Sigmoid colon (tissue), 7 donors: ENCODE data around the gene ZNHIT2. TPM values are rescaled to one million over a fixed set of nuclear protein-coding genes. Genes with fewer than 3 reads are reported as not detected.

Experiments used
- DNase-seq: peaks from one replicate; pipeline ENCODE4 v3.0.0-alpha.2; 2019
- H3K27ac ChIP-seq, 4 donors: fragments of 200-600 bp; sonication (generic); one replicate each; pipeline ENCODE4 v1.5.1; 2016 to 2019; ENCODE audit warnings: mild to moderate bottlenecking in 1 of 4
- H3K27me3 ChIP-seq, 3 donors: fragments of 200-600 bp; sonication (generic); one replicate each; pipeline ENCODE4 v1.5.1; 2019; ENCODE audit warnings: mild to moderate bottlenecking in 1 of 3
- H3K36me3 ChIP-seq, 4 donors: fragments of 200-600 bp; sonication (generic); one replicate each; pipeline ENCODE4 v1.5.1; 2016 to 2019
- H3K4me1 ChIP-seq, 4 donors: fragments of 200-600 bp; sonication (generic); one replicate each; pipeline ENCODE4 v1.5.1; 2017 to 2019
- H3K4me3 ChIP-seq, 4 donors: fragments of 200-600 bp; sonication (generic); one replicate each; pipeline ENCODE4 v1.5.1; 2017 to 2019; ENCODE audit warnings: mild to moderate bottlenecking in 2 of 4, moderate library complexity in 1 of 4
- H3K9me3 ChIP-seq, 4 donors: fragments of 200-600 bp in 3 of 4; sonication (generic) in 3 of 4; one replicate each; pipeline versions ENCODE4 v1.5.1 to v1.6.1; 2013 to 2019
- CTCF ChIP-seq, 4 experiments: fragments of 450-650 bp in 3 of 4; fragments of 200-600 bp in 1 of 4; IDR thresholded peaks; one replicate each; pipeline ENCODE4 v1.5.1; 2016 to 2019; ENCODE audit warnings: antibody characterized with exemption in 4 of 4, mild to moderate bottlenecking in 3 of 4, moderate library complexity in 2 of 4
- EP300 ChIP-seq, 4 donors: sonication (generic); formaldehyde crosslinking; IDR thresholded peaks; one replicate each; pipeline ENCODE4 v1.6.1; 2017; ENCODE audit warnings: antibody characterized with exemption in 4 of 4
- POLR2A ChIP-seq, 2 donors: fragments of 450-650 bp; IDR thresholded peaks; one replicate each; pipeline ENCODE4 v1.6.1; 2016; ENCODE audit warnings: antibody characterized with exemption in 2 of 2, mild to moderate bottlenecking in 2 of 2, moderate library complexity in 2 of 2
- POLR2AphosphoS5 ChIP-seq, 4 donors: sonication (generic); formaldehyde crosslinking; IDR thresholded peaks; one replicate each; pipeline ENCODE4 v1.6.1; 2017; ENCODE audit warnings: antibody characterized with exemption in 4 of 4
- WGBS, 2 donors: extraction: QIAGEN DNeasy Blood & Tissue Kit; methylation state at CpG; one replicate each; pipeline ENCODE4 v1.1.7; 2013; 5-methylcytosine and 5-hydroxymethylcytosine counted together
- intact Hi-C: fragments of 100-400 bp; cut with DNase I; formaldehyde crosslinking; loops from one replicate; pipeline ENCODE4 v1.15.1; 2023
- polyA plus RNA-seq, 3 donors: library from polyadenylated mRNA; stranded (reverse); fragments of 200-250 nt; gene quantifications; one replicate each; pipeline ENCODE4 v1.2.3, GENCODE V29; 2013
- small RNA-seq, 3 donors: library from RNA; depleted of rRNA; stranded (forward); fragments of <200 nt; gene quantifications; one replicate each; pipeline ENCODE3, GENCODE V24; 2016
- total RNA-seq, 4 donors: library from RNA; depleted of rRNA; stranded (reverse); fragments of >200 nt; gene quantifications; one replicate each; pipeline ENCODE4 v1.1.0, GENCODE V29; 2016
- donor health status: healthy with polysubstance abuse.
- donor health status: Bipolar disorder and iron deficiency.
- donor health status: healthy.

Gene ZNHIT2
- total and polyA plus RNA-seq, 7 donors: 8.3 to 16.3 (median 13.6) TPM

GRCh38 chr11:65071907-65072630 is 45.4 kb downstream of the ZNHIT2 start:
- Histone ChIP-seq H3K9me3 (no peaks in the 10 kb centered on the region), H3K27me3 (no peaks in the 10 kb centered on the region), H3K36me3 (no peaks in the 10 kb centered on the region), H3K4me3 (no peak overlapping the region), H3K4me1 (no peaks in the 10 kb centered on the region), H3K27ac (no peak overlapping the region)
- no peak for DNase-seq
- intact Hi-C loops: no loop called here
- WGBS, 2 donors: 62 to 74% methylated on average over 4 of the region's 4 CpGs
- TF ChIP-seq POLR2AphosphoS5 (IDR thresholded peaks at IDR 0.05) (no peak), EP300 (IDR thresholded peaks at IDR 0.05) (no peak), POLR2A (IDR thresholded peaks at IDR 0.05) (no peak), CTCF (IDR thresholded peaks at IDR 0.05) (no peak)

- intact Hi-C loops: no loop called here
Observed at GRCh38 chr11:65069217-65069616, 48.3 kb downstream of the ZNHIT2 start.

GRCh38 chr11:65067446-65067845 is 50.1 kb downstream of the ZNHIT2 start:
- Histone ChIP-seq H3K27ac (no peak overlapping the region), H3K4me3 (no peak overlapping the region), H3K36me3 (no peaks in the 10 kb centered on the region), H3K9me3 (no peaks in the 10 kb centered on the region), H3K4me1 (no peaks in the 10 kb centered on the region), H3K27me3 (no peaks in the 10 kb centered on the region)
- WGBS, 2 donors: 87 to 89% methylated on average over 10 of the region's 10 CpGs
- DNase-seq: no peak
- intact Hi-C loops: no loop called here
- no peak for TF ChIP-seq EP300 (IDR thresholded peaks at IDR 0.05)
- TF ChIP-seq POLR2AphosphoS5 (IDR thresholded peaks at IDR 0.05): no peak
- TF ChIP-seq CTCF (IDR thresholded peaks at IDR 0.05): no peak
- TF ChIP-seq POLR2A (IDR thresholded peaks at IDR 0.05): no peak

More at GRCh38 chr11:65069217-65069616, 48.3 kb downstream of the ZNHIT2 start:
- 44 to 46% methylated on average over 9 of the region's 9 CpGs for whole genome bisulfite sequencing, 2 donors
- Histone ChIP-seq H3K9me3 (no peaks in the 10 kb centered on the region), H3K27me3 (no peaks in the 10 kb centered on the region), H3K27ac (no peak overlapping the region), H3K36me3 (no peaks in the 10 kb centered on the region), H3K4me1 (no peaks in the 10 kb centered on the region), H3K4me3 (no peak overlapping the region)
- DNase-seq: no peak
- TF ChIP-seq CTCF (IDR thresholded peaks at IDR 0.05) (no peak), EP300 (IDR thresholded peaks at IDR 0.05) (no peak), POLR2AphosphoS5 (IDR thresholded peaks at IDR 0.05) (no peak), POLR2A (IDR thresholded peaks at IDR 0.05) (no peak)

- Histone ChIP-seq H3K9me3 (no peaks in the 10 kb centered on the region), H3K4me1 (no peaks in the 10 kb centered on the region), H3K27ac (no peak overlapping the region), H3K4me3 (no peak overlapping the region), H3K27me3 (no peaks in the 10 kb centered on the region), H3K36me3 (no peaks in the 10 kb centered on the region)
- WGBS, 2 donors: 85 to 93% methylated on average over 4 of the region's 4 CpGs
- intact Hi-C loops: no loop called here
- no peak for TF ChIP-seq POLR2AphosphoS5 (IDR thresholded peaks at IDR 0.05)
- no peak for TF ChIP-seq EP300 (IDR thresholded peaks at IDR 0.05)
- TF ChIP-seq POLR2A (IDR thresholded peaks at IDR 0.05): no peak
- no peak for TF ChIP-seq CTCF (IDR thresholded peaks at IDR 0.05)
- no peak for DNase-seq
Observed at GRCh38 chr11:65066805-65067291, 50.7 kb downstream of the ZNHIT2 start.

Small RNA genes within 50 kb of the gene (small RNA-seq; reads per million reads assigned to genes)
- gene HIGD1AP10 (0 reads per million in 3 donors), gene PDCL2P2 (0 reads per million in 3 donors), gene RNU2-23P (0.11 to 2.3 (median 0.12) reads per million in 3 donors)

Other genes with a start within 250 kb of the ZNHIT2 start
- 10 to 100 TPM; 38.5 to 73.1 (median 44.1) TPM for gene EHD1, start 239.1 kb downstream of the ZNHIT2 start, total RNA-seq
- 10 to 100 TPM; 27.0 to 54.0 (median 29.4) TPM for gene EHD1, start 239.1 kb downstream of the ZNHIT2 start, polyA plus RNA-seq
- gene ATG2A, start 200.5 kb downstream of the ZNHIT2 start, total RNA-seq: 10 to 100 TPM; 12.1 to 22.7 (median 14.4) TPM
- 10 to 100 TPM; 13.2 to 27.6 (median 19.4) TPM for gene ATG2A, start 200.5 kb downstream of the ZNHIT2 start, polyA plus RNA-seq
- gene PPP2R5B, start 193.0 kb downstream of the ZNHIT2 start, total RNA-seq: 10 to 100 TPM; 17.8 to 27.3 (median 21.3) TPM
- 10 to 100 TPM; 15.6 to 23.4 (median 18.1) TPM for gene PPP2R5B, start 193.0 kb downstream of the ZNHIT2 start, polyA plus RNA-seq
- 1 to 10 TPM in 1 of 4 donors, not detected in 3; 2.9 TPM for gene GPHA2, start 181.8 kb downstream of the ZNHIT2 start, total RNA-seq
- gene GPHA2, start 181.8 kb downstream of the ZNHIT2 start, polyA plus RNA-seq: under 1 TPM in 1 of 3 donors, not detected in 2; 0.47 TPM
- gene MAJIN, start 145.6 kb downstream of the ZNHIT2 start, total RNA-seq: not detected
- under 1 TPM in 1 of 3 donors, not detected in 2; 0.25 TPM for gene MAJIN, start 145.6 kb downstream of the ZNHIT2 start, polyA plus RNA-seq
- 1 to 10 TPM; 1.8 to 4.7 (median 3.7) TPM for gene BATF2, start 120.7 kb downstream of the ZNHIT2 start, total RNA-seq
- gene BATF2, start 120.7 kb downstream of the ZNHIT2 start, polyA plus RNA-seq: 10 to 100 TPM; 11.6 to 31.3 (median 14.4) TPM
- gene ARL2, start 103.5 kb downstream of the ZNHIT2 start, total RNA-seq: 100 to 1,000 TPM in 3 of 4 donors, 10 to 100 TPM in 1; 99.2 to 157 (median 136) TPM
- 100 to 1,000 TPM in 2 of 3 donors, 10 to 100 TPM in 1; 92.9 to 124 (median 117) TPM for gene ARL2, start 103.5 kb downstream of the ZNHIT2 start, polyA plus RNA-seq
- 10 to 100 TPM; 20.1 to 36.6 (median 25.2) TPM for gene SNX15, start 90.3 kb downstream of the ZNHIT2 start, total RNA-seq
- 10 to 100 TPM; 21.8 to 31.4 (median 28.8) TPM for gene SNX15, start 90.3 kb downstream of the ZNHIT2 start, polyA plus RNA-seq
- 10 to 100 TPM in 3 of 4 donors, 1 to 10 TPM in 1; 9.1 to 17.8 (median 14.1) TPM for gene SAC3D1, start 76.5 kb downstream of the ZNHIT2 start, total RNA-seq
- gene SAC3D1, start 76.5 kb downstream of the ZNHIT2 start, polyA plus RNA-seq: 10 to 100 TPM; 10.2 to 20.3 (median 10.9) TPM
- 10 to 100 TPM; 29.9 to 73.1 (median 46.2) TPM for gene NAALADL1, start 59.1 kb downstream of the ZNHIT2 start, total RNA-seq
- gene NAALADL1, start 59.1 kb downstream of the ZNHIT2 start, polyA plus RNA-seq: 10 to 100 TPM in 2 of 3 donors, 1 to 10 TPM in 1; 8.8 to 26.4 (median 16.2) TPM
- gene CDCA5, start 33.7 kb downstream of the ZNHIT2 start, total RNA-seq: 1 to 10 TPM in 2 of 4 donors, under 1 TPM in 1, not detected in 1; 0.33 to 7.5 (median 3.3) TPM
- 10 to 100 TPM in 1 of 3 donors, 1 to 10 TPM in 2; 1.2 to 21.5 (median 6.0) TPM for gene CDCA5, start 33.7 kb downstream of the ZNHIT2 start, polyA plus RNA-seq
- 10 to 100 TPM; 26.1 to 38.8 (median 36.9) TPM for gene ZFPL1, start 33.5 kb downstream of the ZNHIT2 start, total RNA-seq
- gene ZFPL1, start 33.5 kb downstream of the ZNHIT2 start, polyA plus RNA-seq: 10 to 100 TPM; 48.6 to 61.5 (median 52.9) TPM
- gene VPS51, start 21.5 kb downstream of the ZNHIT2 start, total RNA-seq: 100 to 1,000 TPM; 211 to 752 (median 281) TPM
- 100 to 1,000 TPM in 2 of 3 donors, 10 to 100 TPM in 1; 86.2 to 180 (median 108) TPM for gene VPS51, start 21.5 kb downstream of the ZNHIT2 start, polyA plus RNA-seq
- 10 to 100 TPM; 15.6 to 20.3 (median 17.5) TPM for gene TM7SF2, start 5.8 kb downstream of the ZNHIT2 start, total RNA-seq
- 10 to 100 TPM in 2 of 3 donors, 1 to 10 TPM in 1; 3.6 to 43.2 (median 10.2) TPM for gene TM7SF2, start 5.8 kb downstream of the ZNHIT2 start, polyA plus RNA-seq
- 1,000 to 10,000 TPM; 1,235 to 1,561 (median 1,347) TPM for gene FAU, start 4.4 kb upstream of the ZNHIT2 start, total RNA-seq
- gene FAU, start 4.4 kb upstream of the ZNHIT2 start, polyA plus RNA-seq: 1,000 to 10,000 TPM in 2 of 3 donors, 100 to 1,000 TPM in 1; 811 to 1,178 (median 1,151) TPM
- gene MRPL49, start 4.6 kb upstream of the ZNHIT2 start, total RNA-seq: 100 to 1,000 TPM in 1 of 4 donors, 10 to 100 TPM in 3; 41.5 to 104 (median 72.4) TPM
- gene MRPL49, start 4.6 kb upstream of the ZNHIT2 start, polyA plus RNA-seq: 10 to 100 TPM; 63.7 to 76.3 (median 69.8) TPM
- gene SYVN1, start 16.8 kb upstream of the ZNHIT2 start, total RNA-seq: 10 to 100 TPM; 17.1 to 36.0 (median 24.3) TPM
- 10 to 100 TPM in 1 of 3 donors, 1 to 10 TPM in 2; 5.1 to 43.5 (median 7.2) TPM for gene SYVN1, start 16.8 kb upstream of the ZNHIT2 start, polyA plus RNA-seq
- gene SPDYC, start 52.5 kb upstream of the ZNHIT2 start, total RNA-seq: not detected
- gene SPDYC, start 52.5 kb upstream of the ZNHIT2 start, polyA plus RNA-seq: not detected
- 100 to 1,000 TPM in 3 of 4 donors, 10 to 100 TPM in 1; 84.5 to 193 (median 133) TPM for gene CAPN1, start 64.2 kb upstream of the ZNHIT2 start, total RNA-seq
- 100 to 1,000 TPM; 156 to 245 (median 210) TPM for gene CAPN1, start 64.2 kb upstream of the ZNHIT2 start, polyA plus RNA-seq
- gene POLA2, start 144.3 kb upstream of the ZNHIT2 start, total RNA-seq: 1 to 10 TPM; 3.6 to 8.8 (median 4.8) TPM
- 10 to 100 TPM in 1 of 3 donors, 1 to 10 TPM in 2; 4.6 to 13.4 (median 5.4) TPM for gene POLA2, start 144.3 kb upstream of the ZNHIT2 start, polyA plus RNA-seq
- gene CDC42EP2, start 197.2 kb upstream of the ZNHIT2 start, total RNA-seq: 10 to 100 TPM; 11.0 to 29.1 (median 16.5) TPM
- gene CDC42EP2, start 197.2 kb upstream of the ZNHIT2 start, polyA plus RNA-seq: 10 to 100 TPM in 2 of 3 donors, 1 to 10 TPM in 1; 8.8 to 15.0 (median 11.4) TPM
- 10 to 100 TPM; 28.5 to 51.2 (median 40.5) TPM for gene DPF2, start 216.2 kb upstream of the ZNHIT2 start, total RNA-seq
- gene DPF2, start 216.2 kb upstream of the ZNHIT2 start, polyA plus RNA-seq: 10 to 100 TPM; 13.8 to 25.4 (median 14.1) TPM
- under 1 TPM in 3 of 4 donors, not detected in 1; 0.14 to 0.36 (median 0.33) TPM for gene TIGD3, start 237.1 kb upstream of the ZNHIT2 start, total RNA-seq
- under 1 TPM in 2 of 3 donors, not detected in 1; 0.69 to 0.96 TPM for gene TIGD3, start 237.1 kb upstream of the ZNHIT2 start, polyA plus RNA-seq